HG03354 (cell line): Measurements from ENCODE around the gene ANKS1A.

ENCODE experiments used
- ATAC-seq: cut with Tn5 transposase; IDR thresholded peaks from one replicate; pipeline ENCODE4 v1.9.1; 2021; ENCODE audit warnings: mild to moderate bottlenecking; ENCODE audit not compliant: unreplicated experiment, poor library complexity, severe bottlenecking

The ANKS1A gene

DNA sequence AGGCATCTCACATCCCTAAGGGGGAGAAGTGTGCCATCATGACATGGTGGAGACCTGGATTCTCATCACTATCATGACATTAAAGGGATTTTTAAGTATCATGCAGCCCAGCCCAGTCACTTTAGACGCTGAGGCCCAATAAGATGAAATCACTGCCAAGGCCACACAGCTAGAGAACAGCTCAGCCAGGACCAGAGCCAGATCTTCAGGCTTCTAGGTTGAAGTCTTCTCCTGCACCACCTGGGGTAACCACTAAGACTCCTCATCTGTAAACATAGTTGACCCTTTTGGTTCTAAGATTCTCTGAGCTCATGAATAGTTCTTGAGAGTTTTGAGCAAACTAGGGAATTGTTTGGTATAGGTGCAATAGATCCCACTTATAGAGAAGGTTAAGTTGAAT is 126.9 kb downstream of the ANKS1A start:
- ATAC-seq, result no peak

- no peak for ATAC-seq
Observed at GRCh38 chr6:35016502-35017321, 127.7 kb downstream of the ANKS1A start.

DNA sequence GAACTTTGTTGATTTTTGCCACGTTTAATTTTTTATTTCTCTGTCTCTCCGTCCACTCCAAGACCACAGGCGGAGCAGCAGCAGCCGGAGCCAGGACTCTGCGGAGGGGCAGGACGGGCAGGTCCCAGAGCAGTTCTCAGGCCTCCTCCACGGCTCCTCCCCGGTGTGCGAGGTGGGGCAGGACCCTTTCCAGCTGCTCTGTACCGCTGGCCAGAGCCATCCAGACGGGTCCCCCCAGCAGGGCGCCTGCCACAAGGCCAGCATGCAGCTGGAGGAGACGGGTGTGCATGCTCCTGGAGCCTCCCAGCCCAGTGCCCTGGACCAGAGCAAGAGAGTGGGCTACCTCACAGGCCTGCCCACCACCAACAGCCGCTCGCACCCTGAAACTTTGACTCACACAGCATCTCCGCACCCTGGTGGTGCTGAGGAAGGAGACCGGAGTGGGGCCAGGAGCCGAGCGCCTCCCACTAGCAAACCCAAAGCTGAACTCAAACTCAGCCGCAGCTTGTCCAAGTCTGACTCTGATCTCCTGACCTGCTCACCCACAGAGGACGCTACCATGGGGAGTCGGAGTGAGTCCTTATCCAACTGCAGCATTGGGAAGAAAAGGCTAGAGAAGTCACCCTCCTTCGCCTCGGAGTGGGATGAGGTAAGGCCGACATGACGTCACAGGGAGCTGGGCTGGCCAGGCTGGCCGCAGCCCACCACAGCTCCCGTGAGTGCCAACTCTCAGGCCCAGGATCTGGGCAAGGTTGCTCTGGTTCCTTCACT is 128.5 kb downstream of the ANKS1A start:
- ATAC-seq, result no peak

DNA sequence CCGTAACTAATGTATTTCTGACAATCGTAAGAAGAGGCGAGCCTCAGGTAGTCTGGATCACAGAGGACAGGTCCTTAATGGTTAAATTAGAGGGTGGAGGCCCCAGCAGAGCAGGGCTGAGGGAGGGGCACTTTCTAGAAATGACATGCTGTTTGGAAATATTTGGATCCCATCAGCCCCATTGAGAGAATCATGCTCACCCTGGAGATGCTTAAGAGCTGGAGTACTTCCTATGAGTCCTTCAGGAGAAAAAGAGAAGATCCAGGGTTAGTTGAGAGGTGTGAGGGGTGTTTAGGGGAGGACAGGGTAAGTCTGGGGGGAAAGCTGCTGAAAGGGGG is 129.1 kb downstream of the ANKS1A start:
- no peak for ATAC-seq

- no peak for ATAC-seq
Observed at GRCh38 chr6:35018746-35019145, 129.7 kb downstream of the ANKS1A start.

DNA sequence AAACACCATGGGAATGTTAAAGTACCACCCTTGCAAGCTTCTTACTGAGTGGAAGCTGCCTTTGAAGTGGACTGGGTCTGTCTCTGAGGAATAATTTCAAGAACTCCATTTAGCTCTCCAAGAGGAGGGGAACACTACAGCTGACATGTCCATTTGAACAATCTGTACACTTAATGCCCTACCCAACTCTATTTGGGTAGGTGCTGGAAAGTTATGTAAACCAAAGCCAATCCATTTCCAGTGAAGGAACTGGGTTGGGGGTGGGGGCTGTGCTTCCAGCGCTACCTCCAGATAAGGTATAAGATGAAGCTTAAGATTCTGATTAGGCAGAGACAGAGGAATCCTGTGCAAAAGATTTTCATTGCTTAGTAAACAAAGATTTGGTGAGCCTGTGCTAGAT is 130.1 kb downstream of the ANKS1A start:
- ATAC-seq, result no peak

DNA sequence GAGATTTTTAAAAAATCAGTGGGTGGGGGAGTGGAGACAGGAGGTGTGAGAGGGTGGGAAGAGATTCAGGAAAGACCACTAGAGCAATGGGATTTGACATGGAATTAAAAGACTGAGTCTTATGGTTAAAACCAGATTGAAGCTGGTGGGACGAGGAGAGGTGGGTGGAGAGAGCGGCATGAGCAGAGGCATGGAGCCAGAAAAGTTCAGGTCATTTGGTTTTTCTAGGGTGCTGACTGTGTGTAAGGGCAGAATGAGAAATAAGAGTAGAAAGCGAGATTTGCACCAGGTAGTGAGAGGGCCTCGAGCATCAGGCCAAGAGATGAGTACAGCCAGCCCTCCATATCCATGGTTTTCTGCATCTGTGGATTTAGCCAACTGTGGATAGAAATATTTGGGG is 130.8 kb downstream of the ANKS1A start:
- ATAC-seq, result no peak

DNA sequence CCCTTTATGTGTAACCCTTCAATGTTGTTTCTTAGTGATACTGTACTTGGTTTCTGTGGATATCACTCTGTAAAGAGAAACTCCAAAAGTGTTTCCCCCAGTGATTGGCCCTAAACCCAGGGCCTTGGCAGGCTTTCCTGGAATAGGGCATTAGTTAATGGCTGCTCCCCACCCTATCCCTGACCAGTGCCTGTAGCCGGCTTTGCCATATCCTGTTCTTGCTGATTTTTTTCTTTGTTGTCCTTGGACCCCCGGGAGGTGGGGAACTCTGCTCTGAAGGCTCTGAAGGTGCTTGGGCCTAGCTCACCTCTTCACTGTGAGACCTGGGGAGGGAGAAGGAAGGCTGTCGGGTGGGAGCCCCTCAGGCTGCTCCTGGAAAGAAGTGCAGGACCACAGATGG is 131.9 kb downstream of the ANKS1A start:
- ATAC-seq, result no peak

DNA sequence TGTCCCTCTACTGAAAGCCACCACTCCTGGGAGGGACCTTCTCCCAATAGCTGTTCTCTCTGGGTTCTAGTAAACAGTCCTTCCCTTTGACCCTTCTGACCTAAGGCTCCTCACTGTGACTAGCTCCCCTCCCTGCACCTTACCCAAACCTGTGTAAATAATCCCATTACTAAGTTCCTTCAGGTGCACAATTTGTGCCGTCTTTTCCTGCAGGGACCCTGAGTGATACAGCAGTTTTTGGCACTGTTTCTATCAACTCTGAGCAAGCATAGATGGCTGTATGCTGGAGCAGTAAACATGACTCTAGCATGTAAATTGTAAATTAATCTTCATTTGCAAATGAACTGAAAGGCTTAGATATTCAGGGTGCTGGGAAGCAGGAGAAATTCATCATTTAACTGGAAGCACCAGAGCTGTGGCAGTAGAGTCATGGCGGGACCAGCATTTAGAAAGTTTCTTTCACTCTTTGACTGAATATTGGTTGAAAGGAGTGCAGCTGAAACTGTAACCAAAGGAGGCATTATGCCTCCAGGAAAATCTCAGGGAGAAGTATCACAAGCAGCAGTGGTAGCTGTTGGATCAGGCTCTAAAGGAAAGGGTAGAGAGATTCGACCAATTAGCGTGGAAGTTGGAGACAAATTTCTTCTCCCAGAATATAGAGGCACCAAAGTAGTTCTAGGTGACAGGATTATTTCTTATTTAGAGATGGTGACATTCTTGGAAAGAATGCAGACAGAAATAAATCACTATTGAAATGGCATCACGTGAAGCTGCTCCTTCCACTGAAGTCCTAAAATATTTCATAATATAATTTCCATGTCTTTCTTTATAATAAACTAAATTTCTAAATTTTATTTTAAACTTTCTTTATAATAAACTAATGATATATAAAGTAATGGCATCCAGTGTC is 134.3 kb downstream of the ANKS1A start:
- ATAC-seq, result no peak

DNA sequence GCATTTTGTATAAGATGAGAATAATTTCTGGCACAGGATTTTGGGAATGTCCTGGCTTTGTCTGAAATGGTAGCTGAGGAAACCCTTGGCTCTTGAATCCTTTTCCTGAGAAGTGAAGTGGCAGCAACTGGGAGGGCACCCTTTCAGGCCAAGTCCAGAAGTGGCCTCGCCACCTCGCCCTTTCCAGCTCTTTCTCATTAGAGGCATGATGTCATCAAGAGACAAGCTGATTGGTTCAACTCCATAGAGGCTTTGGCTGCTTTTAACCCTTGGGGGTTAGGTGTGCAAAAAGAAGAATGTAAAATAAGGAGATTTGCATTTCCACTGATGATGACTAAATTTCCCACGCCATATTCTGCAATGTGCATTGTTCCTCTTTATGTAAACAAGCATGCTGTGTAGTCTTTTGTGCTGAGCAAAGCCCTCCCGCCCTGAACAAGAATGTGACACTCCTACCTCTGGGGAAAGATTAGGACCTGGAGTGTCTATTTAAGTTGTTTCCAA is 135.5 kb downstream of the ANKS1A start:
- ATAC-seq, result no peak

DNA sequence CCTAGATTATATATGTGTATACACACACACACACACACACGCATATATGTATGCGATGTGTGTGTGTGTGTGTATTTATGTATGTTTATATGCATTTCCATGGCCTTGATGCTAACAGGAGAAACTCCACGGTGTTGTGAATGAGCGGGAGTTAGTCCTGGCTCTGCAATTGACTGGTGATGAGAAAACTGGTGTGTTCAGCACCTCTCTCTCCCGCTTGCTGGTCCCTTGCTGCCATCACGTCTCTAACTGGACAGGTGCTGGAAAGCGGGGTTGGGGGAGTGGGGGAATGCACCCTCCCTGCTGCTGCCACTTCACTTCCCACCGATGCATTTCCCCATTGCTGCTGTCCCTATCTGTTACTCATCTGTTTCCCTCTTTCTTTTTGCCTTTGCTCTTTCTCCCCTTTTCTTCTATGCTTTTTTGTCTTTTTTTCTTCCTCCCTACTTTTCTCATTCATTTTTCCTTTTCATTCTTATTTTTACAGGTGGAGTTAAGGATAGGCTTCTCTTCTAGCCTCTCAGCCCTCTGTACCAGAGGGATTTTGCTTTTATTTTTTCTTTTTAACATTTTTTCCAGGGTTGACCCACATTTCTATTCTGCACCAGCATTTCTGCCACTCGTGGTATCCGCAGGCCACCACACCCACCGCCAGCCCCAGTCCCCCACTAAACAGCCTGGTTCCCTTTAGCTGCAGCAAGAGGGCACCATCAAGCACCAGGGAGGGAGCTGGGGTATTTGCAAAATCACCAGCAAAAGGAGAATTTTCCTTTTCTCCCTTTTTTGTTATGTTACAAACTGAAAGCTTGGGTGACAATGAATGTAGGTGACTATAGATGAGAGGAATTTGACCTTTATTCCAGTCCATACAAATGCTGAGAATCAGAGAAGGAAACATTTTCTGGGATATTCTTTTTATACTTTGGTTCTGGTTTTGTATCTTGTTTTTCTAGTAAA is 136.5 kb downstream of the ANKS1A start:
- no peak for ATAC-seq

DNA sequence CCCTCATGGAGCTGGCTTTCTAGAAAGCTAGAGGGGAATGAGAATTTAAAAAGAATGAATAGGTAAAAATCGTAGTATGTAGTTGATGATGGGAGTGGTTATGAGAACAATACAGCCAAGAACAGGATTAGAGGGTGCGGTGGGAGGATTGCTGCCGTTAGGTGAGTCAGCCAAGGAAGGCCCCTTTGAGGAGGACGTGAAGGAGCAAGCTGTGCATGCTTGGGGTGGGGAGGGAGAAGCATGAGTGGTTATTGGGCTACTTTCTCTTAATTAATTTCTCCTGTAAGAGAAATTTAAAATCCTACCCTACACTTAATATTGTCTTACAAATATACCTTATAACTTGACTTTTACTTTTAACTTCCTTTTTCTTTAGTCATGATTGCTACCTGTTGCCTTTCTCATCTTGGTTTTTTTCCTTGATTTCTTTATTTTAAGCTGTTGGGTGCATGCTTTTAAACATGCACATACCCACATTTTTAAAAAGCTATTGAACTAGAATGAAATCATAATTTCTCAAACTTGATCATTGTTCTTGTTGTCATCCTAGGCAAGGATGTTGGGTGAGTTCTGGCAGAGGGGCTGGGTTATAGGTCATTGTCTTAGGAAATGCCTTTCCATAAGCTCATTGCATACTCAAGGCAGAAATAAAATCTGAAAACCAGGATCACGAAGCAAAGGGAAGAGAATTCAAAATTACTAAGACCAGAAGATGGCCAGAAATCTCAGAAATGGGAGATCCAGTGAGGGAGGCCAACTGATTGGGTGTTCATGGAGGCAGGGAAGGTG is 137.6 kb downstream of the ANKS1A start:
- no peak for ATAC-seq

GRCh38 chr6:35027807-35028206 is 138.8 kb downstream of the ANKS1A start:
- no peak for ATAC-seq

DNA sequence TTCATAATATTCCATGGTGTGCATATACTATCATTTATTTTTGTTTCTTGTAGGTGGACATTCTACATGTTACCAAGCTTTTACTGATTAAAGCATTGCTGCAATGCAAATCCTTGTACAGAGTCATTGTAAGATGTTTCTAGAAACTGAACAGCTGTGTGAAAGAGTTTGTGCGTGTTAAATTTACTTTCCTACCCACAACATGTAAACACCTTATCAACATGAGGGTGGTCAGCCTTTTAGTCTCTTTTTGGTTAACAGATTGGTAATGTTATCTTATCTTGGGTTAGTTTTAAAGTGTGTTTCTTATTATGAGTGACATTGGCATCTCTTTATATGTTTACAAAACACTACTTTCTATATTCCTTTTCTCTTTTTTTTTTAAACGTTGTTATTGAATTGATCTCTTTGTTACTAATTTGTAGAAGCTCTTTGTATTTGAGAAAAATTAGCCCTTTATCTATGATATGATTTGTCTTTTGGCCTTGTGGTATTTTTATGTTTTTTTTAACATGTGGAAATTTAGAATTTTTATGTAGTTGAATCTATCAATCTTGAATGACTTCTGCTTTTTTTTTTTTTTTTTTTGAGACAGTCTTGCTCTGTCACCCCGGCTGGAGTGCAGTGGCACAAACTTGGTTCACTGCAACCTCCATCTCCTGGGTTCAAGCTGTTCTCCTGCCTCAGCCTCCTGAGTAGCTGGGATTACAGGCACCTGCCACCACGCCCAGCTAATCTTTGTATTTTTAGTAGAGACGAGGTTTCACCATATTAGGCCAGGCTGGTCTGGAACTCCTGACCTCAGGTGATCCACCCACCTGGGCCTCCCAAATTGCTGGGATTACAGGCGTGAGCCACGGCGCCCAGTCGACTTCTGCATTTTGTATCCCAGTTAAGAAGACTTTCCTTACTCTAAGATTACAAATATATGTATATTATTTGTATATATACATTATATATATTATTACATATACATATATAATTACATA is 140.0 kb downstream of the ANKS1A start:
- ATAC-seq, result no peak

DNA sequence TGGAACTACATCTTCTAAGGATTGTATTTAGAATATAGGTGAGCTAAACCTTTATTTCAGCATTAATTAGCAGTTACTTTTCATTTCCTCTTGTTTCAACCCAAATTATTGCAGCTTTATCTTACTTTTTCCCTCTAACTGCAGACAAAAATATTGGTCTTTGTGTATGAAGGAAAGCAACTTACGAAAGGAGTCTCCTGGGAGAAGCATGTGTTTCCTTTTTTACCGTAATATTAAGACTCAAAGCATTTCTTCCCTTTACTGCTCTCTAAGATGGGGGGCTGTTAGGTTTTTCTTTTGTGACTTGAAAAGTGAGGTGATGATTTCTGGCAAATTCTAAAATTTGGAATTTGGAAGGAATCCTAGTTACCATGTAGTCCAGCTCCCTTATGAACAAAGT is 141.0 kb downstream of the ANKS1A start:
- no peak for ATAC-seq

GRCh38 chr6:35031611-35032529 is 142.8 kb downstream of the ANKS1A start:
- no peak for ATAC-seq
